HepG2 (cell line): ENCODE data around the gene EDAR. TPM values are rescaled to one million over a fixed set of nuclear protein-coding genes. Genes with fewer than 3 reads are reported as not detected.

Experiments used
- ATAC-seq: fragments of 200-7000 bp; cut with Tn5 transposase; 3 replicates; pipeline ENCODE4 v1.9.1; 2020; ENCODE audit warnings: mild to moderate bottlenecking, moderate library complexity
- BruUV-seq: library from RNA; stranded (reverse); fragments of 400-500 nt; replicated peaks from 2 replicates; lab custom pipeline; 2021; lab: Mats Ljungman, UMichigan
- CTCF ChIA-PET: fragments of 300-600 bp; formaldehyde crosslinking; extraction: SDS; loops from one replicate; lab custom pipeline; 2021; ENCODE audit warnings: low total read pairs, inconsistent platforms, low intra/inter-chr PET ratio; lab: Yijun Ruan, JAX
- POLR2A ChIA-PET: fragments of 350-600 bp; sonication (Branson Sonifier 250); formaldehyde crosslinking; loops from one replicate; lab custom pipeline; 2020; ENCODE audit warnings: antibody characterized with exemption, inconsistent platforms; lab: Yijun Ruan, JAX
- DNase-seq: peaks from one replicate; pipeline ENCODE4 v3.0.0-alpha.2; 2015; ENCODE audit warnings: low spot score
- FAIRE-seq: peaks from 3 replicates; lab custom pipeline; 2011; peaks lifted over from hg19 to GRCh38; lab: Jason Lieb, UNC
- H2AFZ ChIP-seq: one replicate; pipeline ENCODE4 v1.6.1; 2011; ENCODE audit warnings: low read length, inconsistent platforms
- H3K27ac ChIP-seq: fragments of 300-600 bp; 3 replicates; pipeline ENCODE4 v1.8.0; 2011; ENCODE audit warnings: mixed run types, mild to moderate bottlenecking, mixed read lengths, low read length, inconsistent platforms; ENCODE audit not compliant: insufficient read depth; ENCODE audit errors: extremely low read length
- H3K27me3 ChIP-seq, 2 experiments: fragments of 200-600 bp in 1 of 2; 2 replicates in 1 of 2; 3 replicates in 1 of 2; pipeline versions ENCODE4 v1.6.0 to v1.8.0; 2011; ENCODE audit warnings: low read length in 2 of 2, mild to moderate bottlenecking in 2 of 2, moderate library complexity in 2 of 2, inconsistent platforms in 1 of 2; ENCODE audit not compliant: insufficient read depth in 2 of 2, control insufficient read depth in 1 of 2
- H3K36me3 ChIP-seq, 2 experiments: fragments of 200-600 bp in 1 of 2; replicated peaks in 1 of 2; 2 replicates in 1 of 2; 3 replicates in 1 of 2; pipeline versions ENCODE4 v1.5.1 to v1.8.0; 2011; ENCODE audit warnings: low read length in 2 of 2, inconsistent platforms in 1 of 2; ENCODE audit not compliant: insufficient read depth in 2 of 2, control insufficient read depth in 1 of 2
- H3K4me1 ChIP-seq: 2 replicates; pipeline ENCODE4 v1.5.1; 2012; ENCODE audit warnings: low read length, inconsistent platforms; ENCODE audit not compliant: insufficient read depth
- H3K4me2 ChIP-seq: 2 replicates; pipeline ENCODE4 v1.6.0; 2011; ENCODE audit warnings: low read depth, low read length, inconsistent platforms
- H3K4me3 ChIP-seq, 3 experiments: fragments of 200-600 bp in 1 of 3; sonication (generic), shearing (Covaris generic) in 1 of 3; replicated peaks in 1 of 3; 2 replicates each; pipeline ENCODE4 v1.5.1; 2011 to 2016; ENCODE audit warnings: low read length in 3 of 3, inconsistent platforms in 2 of 3, low read depth in 2 of 3, mild to moderate bottlenecking in 2 of 3, control low read depth in 1 of 3, mixed read lengths in 1 of 3; ENCODE audit not compliant: insufficient read depth in 1 of 3
- H3K79me2 ChIP-seq: one replicate; pipeline ENCODE4 v1.6.1; 2011; ENCODE audit warnings: low read length, inconsistent platforms; ENCODE audit not compliant: insufficient read depth
- H3K9ac ChIP-seq: 2 replicates; pipeline ENCODE4 v1.6.0; 2011; ENCODE audit warnings: mild to moderate bottlenecking, low read depth, low read length, inconsistent platforms; ENCODE audit not compliant: insufficient read depth
- H3K9me3 ChIP-seq: 2 replicates; pipeline ENCODE4 v1.5.1; 2012; ENCODE audit warnings: mild to moderate bottlenecking, low read length
- H4K20me1 ChIP-seq: 2 replicates; pipeline ENCODE4 v1.6.0; 2011; ENCODE audit warnings: inconsistent platforms, mild to moderate bottlenecking, low read length, moderate library complexity; ENCODE audit not compliant: insufficient read depth
- ARID4A ChIP-seq: sonication (generic); formaldehyde crosslinking; IDR thresholded peaks from 2 replicates; pipeline ENCODE4 v1.5.0; 2020; ENCODE audit warnings: mild to moderate bottlenecking, missing genetic modification reagents, borderline replicate concordance
- ETS1 ChIP-seq: sonication (generic); formaldehyde crosslinking; IDR thresholded peaks from 2 replicates; pipeline ENCODE4 v1.4.0; 2020; ENCODE audit warnings: missing genetic modification reagents
- HNF1A ChIP-seq, 2 experiments: sonication (generic) in 1 of 2; formaldehyde crosslinking in 1 of 2; IDR thresholded peaks; 2 replicates each; pipeline versions ENCODE4 v1.4.0 to v1.6.1; 2016 to 2020; ENCODE audit warnings: borderline replicate concordance in 1 of 2, low read depth in 1 of 2, mild to moderate bottlenecking in 1 of 2, missing genetic modification reagents in 1 of 2
- KDM2A ChIP-seq: sonication (generic); formaldehyde crosslinking; IDR thresholded peaks from 2 replicates; pipeline ENCODE4 v1.4.0; 2020; ENCODE audit warnings: low read depth, missing genetic modification reagents, borderline replicate concordance
- RARA ChIP-seq: IDR thresholded peaks from 2 replicates; pipeline ENCODE4 v1.6.1; 2016; ENCODE audit warnings: missing genetic modification reagents, missing compliant biosample characterization
- STAG1 ChIP-seq: sonication (generic); formaldehyde crosslinking; IDR thresholded peaks from 2 replicates; pipeline ENCODE4 v1.4.0; 2020; ENCODE audit warnings: missing genetic modification reagents
- TFDP1 ChIP-seq: IDR thresholded peaks from 2 replicates; pipeline ENCODE4 v1.6.1; 2016; ENCODE audit warnings: missing compliant biosample characterization, missing genetic modification reagents, borderline replicate concordance
- TGIF2 ChIP-seq: IDR thresholded peaks from 2 replicates; pipeline ENCODE4 v1.6.1; 2016; ENCODE audit warnings: control low read depth, missing compliant biosample characterization
- ZNF251 ChIP-seq: sonication (generic); formaldehyde crosslinking; IDR thresholded peaks from 2 replicates; pipeline ENCODE4 v1.9.0; 2021; ENCODE audit warnings: mild to moderate bottlenecking, missing genetic modification reagents
- WGBS: methylation state at CpG from one replicate; pipeline ENCODE4 v1.1.6; 2017; ENCODE audit warnings: low lambda C conversion rate; 5-methylcytosine and 5-hydroxymethylcytosine counted together
- in situ Hi-C: cut with HindIII; loops from 2 replicates; pipeline ENCODE4 v1.10.0; 2017; ENCODE audit warnings: low pct_unique_long_range_greater_than_20kb; ENCODE audit not compliant: extremely low pct_ligation_motif_present
- intact Hi-C: fragments of 100-400 bp; cut with micrococcal nuclease; formaldehyde crosslinking; loops from one replicate; pipeline ENCODE4 v1.10.0; 2022; ENCODE audit not compliant: unreplicated experiment
- polyA plus RNA-seq, 8 experiments: library from polyadenylated mRNA; depleted of rRNA in 3 of 8; stranded (reverse) in 7 of 8; unstranded in 1 of 8; fragments of >200 nt; fragmentation: Illumina TruSeq in 4 of 8; extraction: Trizol in 4 of 8; gene quantifications; 2 replicates each; pipeline versions ENCODE4 v1.2.1 to v1.2.3, GENCODE V29; 2011 to 2016; ENCODE audit warnings: low read depth in 4 of 8, missing spikeins in 1 of 8, mixed read lengths in 1 of 8; ENCODE audit not compliant: insufficient read depth in 1 of 8
- total RNA-seq, 5 experiments: library from RNA; depleted of rRNA; stranded (reverse); fragments of >200 nt; fragmentation: Illumina TruSeq; extraction: Trizol; gene quantifications; 2 replicates each; pipeline ENCODE4 v1.2.3, GENCODE V29; 2016; ENCODE audit warnings: low read depth in 1 of 5

Gene EDAR
- total and polyA plus RNA-seq, 2 of the 13 experiments (the other 11 are each of a cell fraction or from before 2014, with no cell fraction given), result not detected

GRCh38 chr2:108988076-108988795 is 784 bp downstream of the EDAR start:
- H3K9ac ChIP-seq, result no peak overlapping the region

More at GRCh38 chr2:108988076-108988795, 784 bp downstream of the EDAR start:
- no peak for DNase-seq
- Histone ChIP-seq H3K36me3 (no peaks in the 10 kb centered on the region), H3K4me2 (peak overlapping the region; percentile 77), H2AFZ (peak overlapping the region; percentile 45), H3K4me1 (peaks cover 25% of the 10 kb centered on the region), H3K79me2 (no peaks in the 10 kb centered on the region), H4K20me1 (no peaks in the 10 kb centered on the region), H3K27ac (no peak overlapping the region), H3K27me3 (peaks cover 7 to 44% of the 10 kb centered on the region in 2 experiments; a peak in 4 of 5 replicates), H3K4me3 (no peak overlapping the region), H3K9me3 (no peaks in the 10 kb centered on the region)
- no peak for FAIRE-seq
- CTCF ChIA-PET, result interaction anchor here (2.0 kb wide), 1 partner anchor 60 kb away, joined by 12 read pairs; no protein-coding TSS in a partner anchor
- 57% methylated on average over 17 of the region's 19 CpGs for WGBS
- intact Hi-C loops (loop anchor here (5.0 kb wide), 1 partner anchor 201 kb away; the partner anchor contains the start of gene CCDC138), in situ Hi-C loops (loop anchor here (5.0 kb wide), 1 partner anchor 61 kb away; no protein-coding TSS in a partner anchor)
- no peak; the same call in 2 of the 3 replicates for ATAC-seq
- POLR2A ChIA-PET, result no interaction called here
- no peak for TF ChIP-seq TGIF2 (CRISPR knock-in tag)
- TF ChIP-seq ZNF251 (CRISPR knock-in tag), result no peak
- TF ChIP-seq STAG1 (CRISPR knock-in tag), result no peak
- no peak for TF ChIP-seq TFDP1 (CRISPR knock-in tag)
- TF ChIP-seq HNF1A (IDR thresholded peaks at IDR 0.05; ENCODE audit: low read depth), result no peak
- TF ChIP-seq HNF1A (CRISPR knock-in tag; IDR thresholded peaks at IDR 0.05; ENCODE audit: borderline replicate concordance), result no peak
- no peak for TF ChIP-seq ETS1
- 0 out of 2 replicates have a peak, but pooled peaks have one; percentile 22 for TF ChIP-seq ARID4A (CRISPR knock-in tag)
- no peak for TF ChIP-seq KDM2A (CRISPR knock-in tag)
- no peak for TF ChIP-seq RARA (CRISPR knock-in tag)
- no TSS peak for BruUV-seq
